WTC11 (cell line): Measurements from ENCODE around the gene PYGL. TPM values are rescaled to one million over a fixed set of nuclear protein-coding genes. Genes with fewer than 3 reads are reported as not detected.
A peak's percentile ranks its signal among the peaks of the same experiment; 100 is the strongest.
"Not testable (repeated sequence)": the region's sequence is repeated elsewhere in the genome, so short reads cannot be mapped to it uniquely, and the experiment has no call there.

Experiments used
- ATAC-seq: fragments of 200-7000 bp; cut with Tn5 transposase; 2 replicates; pipeline ENCODE4 v1.10.0; 2021; ENCODE audit warnings: mild to moderate bottlenecking, moderate library complexity
- CTCF ChIA-PET: fragments of 300-600 bp; sonication (Branson Sonifier 250); formaldehyde crosslinking; loops from one replicate; lab custom pipeline; 2021; ENCODE audit warnings: antibody characterized with exemption; lab: Charles Lee
- POLR2A ChIA-PET: fragments of 350-600 bp; sonication (Branson Sonifier 250); formaldehyde crosslinking; loops from one replicate; lab custom pipeline; 2021; ENCODE audit warnings: antibody characterized with exemption; lab: Charles Lee
- DNase-seq: peaks from one replicate; pipeline ENCODE4 v3.0.0; 2021; ENCODE audit warnings: low spot score
- H3K27ac Mint-ChIP-seq: 2 replicates; pipeline ENCODE4 v1.8.0; 2021; ENCODE audit warnings: mixed read lengths
- H3K27me3 Mint-ChIP-seq: 2 replicates; pipeline ENCODE4 v1.8.0; 2021; ENCODE audit warnings: low read depth, mild to moderate bottlenecking, moderate library complexity, mixed read lengths
- H3K36me3 Mint-ChIP-seq: 2 replicates; pipeline ENCODE4 v1.8.0; 2021; ENCODE audit warnings: mixed read lengths
- H3K4me1 Mint-ChIP-seq: 2 replicates; pipeline ENCODE4 v1.8.0; 2022; ENCODE audit warnings: mixed read lengths
- H3K4me3 Mint-ChIP-seq: 2 replicates; pipeline ENCODE4 v1.8.0; 2021; ENCODE audit warnings: mild to moderate bottlenecking, moderate library complexity, mixed read lengths
- H3K9me3 Mint-ChIP-seq: 2 replicates; pipeline ENCODE4 v1.8.0; 2021; ENCODE audit warnings: mixed read lengths
- CDX4 ChIP-seq: fragments of 250-450 bp; sonication (Bioruptor Pico); IDR thresholded peaks from 2 replicates; pipeline ENCODE4 v1.9.0; 2021; ENCODE audit warnings: moderate library complexity, mild to moderate bottlenecking, inconsistent platforms, borderline replicate concordance
- ESRRA ChIP-seq: sonication (generic); formaldehyde crosslinking; IDR thresholded peaks from 2 replicates; pipeline ENCODE4 v1.8.1; 2022; ENCODE audit warnings: mild to moderate bottlenecking, missing genetic modification reagents, borderline replicate concordance
- KAT7 ChIP-seq: sonication (generic); formaldehyde crosslinking; IDR thresholded peaks from 2 replicates; pipeline ENCODE4 v1.8.1; 2023; ENCODE audit warnings: missing genetic modification reagents, mild to moderate bottlenecking, borderline replicate concordance
- MXD4 ChIP-seq: fragments of 250-450 bp; sonication (Bioruptor Pico); IDR thresholded peaks from 2 replicates; pipeline ENCODE4 v1.8.0; 2021; ENCODE audit warnings: mild to moderate bottlenecking, moderate library complexity, borderline replicate concordance
- MYBL2 ChIP-seq: sonication (generic); formaldehyde crosslinking; IDR thresholded peaks from 2 replicates; pipeline ENCODE4 v1.8.1; 2023; ENCODE audit warnings: mild to moderate bottlenecking, moderate library complexity, missing genetic modification reagents
- NR2C2 ChIP-seq: sonication (generic); formaldehyde crosslinking; IDR thresholded peaks from 2 replicates; pipeline ENCODE4 v1.8.0; 2022; ENCODE audit warnings: mild to moderate bottlenecking, missing genetic modification reagents
- PRDM15 ChIP-seq: sonication (generic); formaldehyde crosslinking; IDR thresholded peaks from 2 replicates; pipeline ENCODE4 v1.8.0; 2022; ENCODE audit warnings: missing genetic modification reagents
- TEAD1 ChIP-seq: sonication (generic); formaldehyde crosslinking; IDR thresholded peaks from 2 replicates; pipeline ENCODE4 v1.8.0; 2022; ENCODE audit warnings: mild to moderate bottlenecking, missing genetic modification reagents
- USF2 ChIP-seq: sonication (generic); formaldehyde crosslinking; IDR thresholded peaks from 2 replicates; pipeline ENCODE4 v1.8.1; 2023; ENCODE audit warnings: mild to moderate bottlenecking, missing genetic modification reagents, moderate library complexity
- ZNF121 ChIP-seq: sonication (generic); formaldehyde crosslinking; IDR thresholded peaks from 2 replicates; pipeline ENCODE4 v1.8.0; 2023; ENCODE audit warnings: missing genetic modification reagents
- ZNF671 ChIP-seq: fragments of 250-450 bp; sonication (Bioruptor Pico); IDR thresholded peaks from 2 replicates; pipeline ENCODE4 v1.8.0; 2021; ENCODE audit warnings: mild to moderate bottlenecking
- total RNA-seq: library from RNA; stranded (reverse); gene quantifications from 3 replicates; pipeline ENCODE4 v1.2.3, GENCODE V29; 2021
- TF ChIP-seq, protein P1 (sequence below): sonication (generic); formaldehyde crosslinking; IDR thresholded peaks from 2 replicates; pipeline ENCODE4 v1.8.1; 2022; ENCODE audit warnings: low read depth, mild to moderate bottlenecking, moderate library complexity, missing genetic modification reagents, borderline replicate concordance
- TF ChIP-seq, protein P2 (sequence below): sonication (generic); formaldehyde crosslinking; IDR thresholded peaks from 2 replicates; pipeline ENCODE4 v1.8.1; 2022; ENCODE audit warnings: mild to moderate bottlenecking, moderate library complexity, missing genetic modification reagents

Gene PYGL
- total RNA-seq, 1 experiment from 2014 or later: 81.0 TPM

DNA sequence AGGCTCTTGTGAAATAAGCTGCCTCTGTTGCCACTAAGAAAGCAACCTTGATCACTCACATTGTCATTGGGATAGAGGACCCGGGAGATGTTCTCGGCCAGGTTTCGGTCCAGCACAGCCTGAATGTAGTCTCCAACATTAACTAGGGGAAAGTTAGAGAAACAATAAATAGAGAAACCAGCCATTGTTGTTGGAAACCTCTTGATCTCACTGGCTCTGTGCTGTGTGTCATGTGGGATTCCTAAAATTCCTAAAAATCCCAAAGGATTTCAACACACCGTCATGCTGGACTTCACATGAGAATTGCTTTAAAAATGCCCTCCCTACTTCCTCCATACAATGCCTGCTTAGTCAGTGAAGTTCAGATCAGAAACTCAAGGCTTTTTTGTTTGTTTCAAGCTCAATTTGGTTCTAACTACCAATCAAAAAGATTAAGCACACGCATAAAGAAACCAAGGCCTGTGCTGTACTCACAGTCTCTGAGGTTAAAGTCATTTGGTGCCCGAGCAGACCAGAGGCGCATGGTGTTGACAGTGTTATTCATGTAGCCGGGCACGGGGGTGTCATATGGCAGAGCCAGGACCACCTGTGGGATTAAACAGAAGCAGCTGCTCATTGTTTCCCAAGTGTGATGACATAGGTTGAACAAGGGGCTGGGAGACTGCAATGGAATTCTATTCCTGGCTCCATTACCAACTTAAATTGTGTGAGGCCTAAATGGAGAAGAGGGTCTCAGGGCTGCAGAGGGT is 23.6 kb downstream of the PYGL start:
- Mint-ChIP-seq H3K27ac (peak overlapping the region; percentile 75; the same call in 1 of the 2 replicates), H3K4me1 (peaks cover 14% of the 10 kb centered on the region), H3K36me3 (peaks cover 65% of the 10 kb centered on the region), H3K9me3 (0 out of 2 replicates have a peak, but pooled peaks cover 4% of the 10 kb centered on the region), H3K27me3 (no peaks in the 10 kb centered on the region), H3K4me3 (no peak overlapping the region)
- POLR2A ChIA-PET: no interaction called here
- CTCF ChIA-PET: no interaction called here
- peak; percentile 53 for ATAC-seq
- no peak for DNase-seq
- TF ChIP-seq ESRRA (CRISPR knock-in tag) (no peak), MYBL2 (CRISPR knock-in tag) (no peak), CDX4 (CRISPR knock-in tag) (no peak)
- TF ChIP-seq, protein P1, sequence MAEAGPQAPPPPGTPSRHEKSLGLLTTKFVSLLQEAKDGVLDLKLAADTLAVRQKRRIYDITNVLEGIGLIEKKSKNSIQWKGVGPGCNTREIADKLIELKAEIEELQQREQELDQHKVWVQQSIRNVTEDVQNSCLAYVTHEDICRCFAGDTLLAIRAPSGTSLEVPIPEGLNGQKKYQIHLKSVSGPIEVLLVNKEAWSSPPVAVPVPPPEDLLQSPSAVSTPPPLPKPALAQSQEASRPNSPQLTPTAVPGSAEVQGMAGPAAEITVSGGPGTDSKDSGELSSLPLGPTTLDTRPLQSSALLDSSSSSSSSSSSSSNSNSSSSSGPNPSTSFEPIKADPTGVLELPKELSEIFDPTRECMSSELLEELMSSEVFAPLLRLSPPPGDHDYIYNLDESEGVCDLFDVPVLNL (CRISPR knock-in tag): no peak

- DNase-seq, ATAC-seq, H3K9me3 Mint-ChIP-seq, CTCF ChIA-PET, H3K27me3 Mint-ChIP-seq, H3K4me3 Mint-ChIP-seq: not testable (repeated sequence)
- peaks cover 19% of the 10 kb centered on the region for H3K4me1 Mint-ChIP-seq
- H3K27ac Mint-ChIP-seq: peak overlapping the region; percentile 54; the same call in 1 of the 2 replicates
- POLR2A ChIA-PET: interaction anchor here (0.6 kb wide), 1 partner anchor 324 kb away, joined by 5 read pairs; no protein-coding TSS in a partner anchor
- H3K36me3 Mint-ChIP-seq: peaks cover 76% of the 10 kb centered on the region
Observed at GRCh38 chr14:50919524-50919923, 24.8 kb downstream of the PYGL start.

DNA sequence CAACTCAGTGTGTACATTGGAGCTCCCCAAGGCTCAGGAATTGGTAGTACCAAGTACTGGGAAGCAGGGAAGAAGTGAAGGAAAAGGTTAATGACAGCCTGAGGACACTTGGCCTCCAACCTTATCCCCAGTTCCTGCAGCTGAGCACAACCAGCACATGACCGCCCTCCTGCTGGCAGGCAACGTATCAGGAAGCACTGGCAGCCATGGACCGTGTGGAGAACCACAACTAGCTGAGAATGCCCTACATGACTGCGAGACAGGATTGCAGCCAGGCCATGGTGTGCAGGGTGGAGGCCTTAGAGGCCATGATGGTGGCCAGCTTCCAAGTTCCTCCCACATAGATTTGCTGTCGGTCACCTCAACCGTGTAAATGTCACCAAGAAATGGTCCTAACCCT is 26.8 kb downstream of the PYGL start:
- POLR2A ChIA-PET: no interaction called here
- TF ChIP-seq USF2 (CRISPR knock-in tag) (peak; percentile 36; the same call in 1 of the 2 replicates), KAT7 (CRISPR knock-in tag) (no peak), MXD4 (CRISPR knock-in tag) (no peak)
- TF ChIP-seq, all 79 proteins: peak for 1
- DNase-seq: no peak
- no peak for ATAC-seq
- H3K27me3 Mint-ChIP-seq: no peaks in the 10 kb centered on the region
- H3K9me3 Mint-ChIP-seq: 0 out of 2 replicates have a peak, but pooled peaks cover 4% of the 10 kb centered on the region
- peaks cover 78% of the 10 kb centered on the region for H3K36me3 Mint-ChIP-seq
- CTCF ChIA-PET: no interaction called here
- H3K4me3 Mint-ChIP-seq: no peak overlapping the region
- no peak overlapping the region for H3K27ac Mint-ChIP-seq
- peaks cover 19% of the 10 kb centered on the region for H3K4me1 Mint-ChIP-seq

DNA sequence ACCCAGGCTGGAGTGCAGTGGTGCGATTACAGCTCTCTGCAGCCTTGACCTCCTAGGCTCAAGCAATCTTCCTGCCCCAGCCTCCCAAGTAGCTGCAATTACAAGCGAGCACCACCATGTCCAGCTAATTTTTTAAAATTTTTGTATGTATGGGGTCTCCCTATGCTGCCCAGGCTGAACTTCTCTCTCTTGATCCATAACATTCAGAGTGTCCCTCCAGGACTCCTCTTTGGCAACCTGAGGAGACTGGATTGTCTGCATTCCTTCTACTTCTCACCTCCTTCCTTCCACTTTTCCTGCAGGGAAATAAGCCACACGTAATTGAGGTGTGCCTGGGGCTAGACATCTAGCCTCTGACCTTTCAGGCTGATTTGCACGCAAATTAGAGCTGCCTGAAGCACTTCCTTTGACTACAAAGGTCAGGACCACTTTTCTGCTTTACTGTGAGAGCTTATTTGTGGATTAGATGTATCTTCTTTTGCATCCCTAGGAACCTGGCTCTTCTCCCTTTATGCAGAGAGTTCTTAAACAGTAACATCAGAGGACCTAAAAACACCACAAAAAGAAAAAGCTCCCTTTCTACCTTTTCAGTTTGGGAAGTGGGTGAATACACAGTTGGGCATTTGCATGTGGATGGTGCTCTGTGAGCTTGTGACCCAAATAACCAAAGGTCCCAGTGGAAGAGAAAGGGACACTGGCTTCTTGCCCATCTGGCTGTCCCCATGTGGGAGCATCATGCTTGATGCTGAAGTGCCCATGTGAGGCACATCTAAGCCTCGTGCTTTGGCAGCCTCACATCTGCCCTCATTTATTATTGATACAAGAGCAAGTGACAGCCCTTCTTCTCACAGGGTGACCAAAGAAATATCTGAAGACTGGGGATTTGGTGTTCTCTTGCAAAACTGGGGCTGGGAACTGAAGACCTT is 33.5 kb downstream of the PYGL start:
- Mint-ChIP-seq H3K27ac (peak overlapping the region; percentile 94), H3K9me3 (peaks cover 4% of the 10 kb centered on the region), H3K27me3 (no peaks in the 10 kb centered on the region), H3K4me1 (peaks cover 62% of the 10 kb centered on the region), H3K4me3 (no peak overlapping the region), H3K36me3 (peaks cover 82% of the 10 kb centered on the region)
- CTCF ChIA-PET: interaction anchor here (2.4 kb wide), 1 partner anchor 51 kb away, joined by 17 read pairs; no protein-coding TSS in a partner anchor
- POLR2A ChIA-PET: interaction anchor here (1.0 kb wide), 1 partner anchor 81 kb away, joined by 3 read pairs; no protein-coding TSS in a partner anchor
- DNase-seq (no peak), ATAC-seq (peak; percentile 84)
- no peak for TF ChIP-seq NR2C2 (CRISPR knock-in tag)
- peak; percentile 60; the same call in 1 of the 2 replicates for TF ChIP-seq TEAD1
- TF ChIP-seq ZNF121 (CRISPR knock-in tag): peak; percentile 96
- TF ChIP-seq, protein P2, sequence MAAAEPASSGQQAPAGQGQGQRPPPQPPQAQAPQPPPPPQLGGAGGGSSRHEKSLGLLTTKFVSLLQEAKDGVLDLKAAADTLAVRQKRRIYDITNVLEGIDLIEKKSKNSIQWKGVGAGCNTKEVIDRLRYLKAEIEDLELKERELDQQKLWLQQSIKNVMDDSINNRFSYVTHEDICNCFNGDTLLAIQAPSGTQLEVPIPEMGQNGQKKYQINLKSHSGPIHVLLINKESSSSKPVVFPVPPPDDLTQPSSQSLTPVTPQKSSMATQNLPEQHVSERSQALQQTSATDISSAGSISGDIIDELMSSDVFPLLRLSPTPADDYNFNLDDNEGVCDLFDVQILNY (CRISPR knock-in tag): no peak
- no peak for TF ChIP-seq PRDM15 (CRISPR knock-in tag)
- no peak for TF ChIP-seq ZNF671 (CRISPR knock-in tag)
